GM19372 (cell line): Measurements from ENCODE around the gene HMCES.

Source experiments
- ATAC-seq: cut with Tn5 transposase; IDR thresholded peaks from one replicate; pipeline ENCODE4 v1.9.1; 2021; ENCODE audit warnings: mild to moderate bottlenecking, low read depth, moderate library complexity; ENCODE audit not compliant: unreplicated experiment

Gene HMCES

DNA sequence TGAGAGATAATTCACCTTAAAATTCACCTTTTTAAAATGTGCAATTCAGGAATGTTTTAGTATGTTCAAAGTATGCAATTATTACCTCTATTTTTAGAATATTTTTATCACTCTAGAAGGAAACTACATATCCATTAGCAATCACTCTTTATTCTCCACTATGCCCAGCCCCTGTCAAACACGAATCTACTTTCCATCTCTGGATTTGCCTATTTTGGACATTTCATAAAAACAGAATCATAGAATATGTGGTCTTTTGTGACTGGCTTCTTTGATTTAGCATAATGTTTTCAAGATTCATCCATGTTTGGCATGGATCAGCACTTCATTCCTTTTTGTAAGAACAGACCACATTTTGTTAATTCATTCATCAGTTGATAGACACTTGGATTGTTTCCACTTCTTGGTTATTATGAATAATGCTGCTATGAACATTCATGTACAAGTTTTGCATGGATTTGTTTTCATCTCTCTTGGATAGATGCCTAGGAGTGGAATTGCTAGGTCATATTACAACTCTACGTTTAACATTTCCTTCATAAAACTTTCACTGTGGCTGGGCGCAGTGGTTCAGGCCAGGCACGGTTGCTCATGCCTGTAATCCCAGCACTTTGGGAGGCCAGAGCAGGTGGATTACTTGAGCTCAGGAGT, 12.7 kb downstream of the HMCES start:
- ATAC-seq = no peak

DNA sequence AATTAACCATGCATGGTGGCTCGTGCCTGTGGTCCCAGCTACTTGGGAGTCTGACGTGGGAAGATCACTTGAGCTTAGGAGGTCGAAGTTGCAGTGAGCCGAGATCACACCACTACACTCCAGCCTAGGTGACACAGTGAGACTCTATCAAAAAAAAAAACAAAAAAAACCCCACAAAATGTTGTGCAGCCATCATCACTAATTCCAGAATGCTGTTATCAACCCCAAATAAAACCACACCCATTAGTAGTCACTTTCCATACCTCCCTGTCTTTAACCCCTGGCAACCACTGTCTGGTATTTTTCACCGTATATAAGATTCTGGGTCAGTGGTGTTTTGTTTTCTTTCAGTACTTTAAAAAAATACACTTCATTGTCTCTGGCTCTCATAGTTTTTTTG, 16.6 kb downstream of the HMCES start:
- no peak for ATAC-seq

- ATAC-seq = no peak
Observed at GRCh38 chr3:129304146-129304961, 25.7 kb downstream of the HMCES start.

DNA sequence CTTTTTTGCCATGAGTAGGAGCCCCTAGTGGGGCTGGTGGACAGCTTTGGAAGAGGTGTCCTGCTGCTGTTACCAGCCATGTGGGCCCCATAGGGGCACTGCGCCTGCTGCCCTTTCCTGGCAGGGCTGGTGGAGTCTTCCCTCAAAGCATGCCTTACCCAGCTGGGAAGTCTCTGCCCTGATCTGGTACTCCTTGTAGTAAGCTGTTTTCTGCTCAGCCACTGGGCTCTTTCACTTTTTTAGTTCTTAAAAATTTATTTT, 26.2 kb downstream of the HMCES start:
- ATAC-seq = no peak

- no peak for ATAC-seq
Observed at GRCh38 chr3:129305592-129306091, 27.0 kb downstream of the HMCES start.

GRCh38 chr3:129308636-129309035, 30.0 kb downstream of the HMCES start:
- ATAC-seq = no peak

- no peak for ATAC-seq
Observed at GRCh38 chr3:129310111-129311011, 31.7 kb downstream of the HMCES start.

DNA sequence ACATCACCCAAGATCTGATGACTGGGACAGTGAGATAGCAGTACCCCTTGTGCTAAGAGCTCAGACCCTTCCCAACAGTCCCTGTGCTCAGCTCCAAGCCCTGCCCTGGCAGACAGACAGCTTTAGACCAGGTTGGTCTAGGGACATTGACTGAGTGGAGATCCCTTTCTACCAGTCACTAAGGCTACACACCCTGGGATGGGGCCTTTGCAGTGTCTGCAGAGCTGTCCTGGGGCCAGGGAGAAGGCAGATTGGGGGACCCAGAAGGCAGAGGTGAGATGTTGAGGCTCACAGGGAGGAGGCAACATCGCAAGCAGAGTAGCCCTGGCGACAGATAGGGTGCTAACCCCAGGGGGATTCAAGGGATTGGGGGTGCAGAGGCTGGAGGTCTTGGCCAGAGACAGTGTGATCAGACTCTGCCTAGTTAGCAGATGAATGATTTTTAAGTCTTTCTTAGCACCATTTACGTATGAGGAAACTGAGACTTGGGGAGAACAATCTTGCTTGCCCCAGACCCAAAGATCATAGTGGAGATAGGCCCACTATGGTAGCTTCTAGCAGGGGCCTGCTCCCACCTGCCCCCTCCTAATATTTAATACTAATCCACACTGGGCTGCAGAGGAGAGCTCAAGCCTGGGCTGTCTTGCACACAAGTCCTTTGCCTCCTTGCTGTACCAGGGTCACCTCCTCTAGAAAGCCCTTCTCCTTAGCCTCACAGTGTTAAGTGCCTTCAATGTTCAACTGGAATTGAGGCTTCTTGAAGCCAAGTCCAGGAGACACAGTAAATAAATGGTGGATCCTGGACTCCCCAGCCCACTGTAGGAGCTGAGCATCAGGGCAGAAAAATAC, 32.6 kb downstream of the HMCES start:
- no peak for ATAC-seq

- ATAC-seq = no peak
Observed at GRCh38 chr3:129312021-129312639, 33.5 kb downstream of the HMCES start.

DNA sequence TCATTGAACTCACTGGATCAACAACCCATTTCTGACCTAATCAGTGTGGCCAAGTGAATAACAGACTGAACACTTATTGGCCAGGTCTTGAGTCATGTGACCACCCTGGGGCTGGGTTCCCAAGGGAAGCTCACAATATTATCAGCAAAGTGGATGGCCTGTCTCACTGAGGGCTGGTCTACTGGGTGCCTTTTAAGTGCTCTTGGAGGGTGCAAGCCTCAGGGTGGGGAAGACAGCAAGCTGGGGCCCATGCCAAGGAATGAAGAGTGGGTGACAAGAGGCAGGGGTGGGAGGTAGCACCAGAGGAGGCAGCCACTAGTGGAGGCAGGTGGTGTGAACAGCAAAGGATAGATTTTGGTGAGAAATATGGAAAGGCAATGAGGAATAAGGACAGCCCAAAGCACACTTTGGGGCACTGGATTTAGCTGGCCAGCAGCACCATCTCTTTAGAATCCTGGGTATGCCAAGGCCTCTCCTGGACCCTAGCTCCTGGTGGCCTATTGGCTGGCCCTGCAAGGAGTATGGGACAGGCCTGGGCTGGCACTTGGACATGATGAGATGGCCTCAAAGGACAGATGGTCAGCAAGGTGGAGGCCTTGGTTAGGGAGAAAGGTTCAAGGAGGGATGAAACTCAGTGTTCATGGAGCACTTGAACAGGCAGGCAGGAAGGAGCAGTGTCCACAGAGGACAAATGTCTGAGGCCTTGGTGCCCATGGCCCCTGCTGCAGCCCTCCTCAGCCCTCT, 34.2 kb downstream of the HMCES start:
- ATAC-seq = no peak

DNA sequence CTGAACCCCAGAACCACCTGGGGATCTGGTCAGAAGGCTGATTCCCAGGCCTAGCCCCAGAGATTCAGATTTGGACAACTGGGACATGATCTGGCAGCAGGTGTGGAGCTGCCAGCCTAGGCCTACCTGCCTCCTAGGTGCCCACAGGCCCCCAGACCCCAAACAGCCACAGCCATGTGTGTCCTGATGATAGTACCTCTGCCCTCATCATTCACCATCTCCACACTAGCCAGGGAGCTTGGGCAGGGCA, 34.7 kb downstream of the HMCES start:
- no peak for ATAC-seq

- no peak for ATAC-seq
Observed at GRCh38 chr3:129313665-129314385, 35.2 kb downstream of the HMCES start.

DNA sequence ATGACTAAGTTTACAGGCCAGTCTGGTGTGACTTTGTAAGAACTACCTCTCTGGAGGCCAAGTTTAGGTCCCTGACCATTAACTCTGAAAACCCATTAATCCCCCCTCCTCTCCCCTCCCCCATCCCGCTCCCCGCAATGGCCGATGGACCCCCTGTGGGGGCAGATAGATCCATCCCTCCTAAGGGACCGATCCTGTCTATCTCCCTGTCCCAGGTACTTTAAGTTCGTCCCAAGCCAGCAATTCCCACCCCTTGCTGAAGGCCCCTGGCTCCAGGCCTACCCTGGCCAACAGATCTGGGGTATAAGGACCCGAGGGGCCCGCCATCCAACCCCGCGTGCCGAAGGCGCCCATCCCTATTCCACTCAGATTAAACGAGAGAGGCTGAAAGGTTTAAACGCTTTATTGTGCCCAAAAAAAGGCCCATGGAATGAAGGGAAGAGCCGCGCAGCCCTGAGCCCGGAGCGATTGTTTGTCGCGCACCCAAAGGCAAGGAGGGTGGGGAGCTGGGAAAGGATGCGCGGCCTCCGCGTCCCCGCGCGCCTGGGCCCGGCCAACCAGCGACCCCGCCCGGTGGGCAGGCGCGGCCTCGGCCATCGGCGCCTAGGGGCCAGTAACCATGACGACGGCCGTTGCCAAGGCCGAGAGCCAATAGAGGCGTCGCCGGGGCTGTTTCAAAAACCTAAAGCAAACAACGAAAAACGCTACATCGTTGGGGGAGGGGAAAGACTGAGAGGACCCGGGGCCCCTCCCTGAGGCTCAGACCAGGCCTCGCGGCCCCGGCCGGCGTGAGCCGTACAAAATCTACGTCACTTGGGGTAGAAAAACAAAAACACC, 35.9 kb downstream of the HMCES start:
- no peak for ATAC-seq

GRCh38 chr3:129315223-129315997, 36.7 kb downstream of the HMCES start:
- ATAC-seq = no peak

GRCh38 chr3:129315998-129316247, 37.3 kb downstream of the HMCES start:
- no peak for ATAC-seq

GRCh38 chr3:129316248-129317013, 37.8 kb downstream of the HMCES start:
- peak; percentile 39 for ATAC-seq
